H1 (cell line): ENCODE results near the gene UTS2B. TPM values are rescaled to one million over a fixed set of nuclear protein-coding genes. Genes with fewer than 3 reads are reported as not detected.

Experiments
- CTCF ChIA-PET: fragments of 300-600 bp; sonication (Branson Sonifier 250); formaldehyde crosslinking; loops from one replicate; lab custom pipeline; 2021; ENCODE audit not compliant: partially characterized antibody; lab: Charles Lee
- POLR2A ChIA-PET: fragments of 300-600 bp; sonication (Branson Sonifier 250); formaldehyde crosslinking; loops from one replicate; lab custom pipeline; 2021; ENCODE audit warnings: inconsistent platforms; ENCODE audit not compliant: partially characterized antibody; lab: Charles Lee
- DNase-seq, 2 experiments: peaks; one replicate each; pipeline versions ENCODE4 v3.0.0 to v3.0.0-alpha.2; 2010 to 2022; ENCODE audit warnings: low spot score in 2 of 2, low read depth in 1 of 2, mixed read lengths in 1 of 2
- FAIRE-seq: peaks from 2 replicates; lab custom pipeline; 2011; peaks lifted over from hg19 to GRCh38; lab: Jason Lieb, UNC
- H2AFZ ChIP-seq: 2 replicates; pipeline ENCODE4 v1.8.1; 2012; ENCODE audit warnings: low read length, inconsistent platforms
- H2AK5ac ChIP-seq: 2 replicates; pipeline ENCODE4 v1.6.1; 2013; ENCODE audit warnings: low read depth, low read length
- H2BK120ac ChIP-seq: replicated peaks from 2 replicates; pipeline ENCODE3; 2013; ENCODE audit warnings: low read depth, low read length, inconsistent platforms
- H2BK12ac ChIP-seq: 2 replicates; pipeline ENCODE4 v1.6.1; 2013; ENCODE audit warnings: low read depth, low read length
- H2BK15ac ChIP-seq: 2 replicates; pipeline ENCODE4 v1.6.1; 2013; ENCODE audit warnings: low read length
- H2BK20ac ChIP-seq: 2 replicates; pipeline ENCODE4 v1.6.1; 2013; ENCODE audit warnings: low read length
- H2BK5ac ChIP-seq: 2 replicates; pipeline ENCODE4 v1.6.1; 2013; ENCODE audit warnings: low read depth, low read length
- H3K14ac ChIP-seq: 2 replicates; pipeline ENCODE4 v1.6.1; 2013; ENCODE audit warnings: inconsistent platforms; ENCODE audit not compliant: insufficient read length
- H3K18ac ChIP-seq: 2 replicates; pipeline ENCODE4 v1.6.1; 2013; ENCODE audit warnings: low read length; ENCODE audit errors: extremely low read depth
- H3K23ac ChIP-seq: 2 replicates; pipeline ENCODE4 v1.6.1; 2013; ENCODE audit warnings: inconsistent platforms; ENCODE audit not compliant: insufficient read length
- H3K23me2 ChIP-seq: 2 replicates; pipeline ENCODE4 v1.6.1; 2013; ENCODE audit warnings: low read depth, low read length
- H3K27ac ChIP-seq: 2 replicates; pipeline ENCODE4 v1.6.1; 2011; ENCODE audit warnings: low read depth, low read length, inconsistent platforms
- H3K27me3 ChIP-seq, 4 experiments: replicated peaks in 1 of 4; 1 replicate in 1 of 4; 2 replicates in 3 of 4; pipeline versions ENCODE4 v1.6.1 to v1.8.1; 2011 to 2013; ENCODE audit warnings: low read length in 3 of 4, mild to moderate bottlenecking in 3 of 4, inconsistent platforms in 2 of 4, mixed read lengths in 2 of 4, moderate library complexity in 1 of 4; ENCODE audit not compliant: control insufficient read depth in 3 of 4, insufficient read depth in 3 of 4; ENCODE audit errors: extremely low read depth in 1 of 4
- H3K36me3 ChIP-seq, 4 experiments: 2 replicates each; pipeline versions ENCODE4 v1.6.1 to v1.8.1; 2011 to 2013; ENCODE audit warnings: mild to moderate bottlenecking in 4 of 4, low read length in 3 of 4, moderate library complexity in 2 of 4, control low read depth in 1 of 4, inconsistent platforms in 1 of 4; ENCODE audit not compliant: insufficient read depth in 4 of 4, control insufficient read depth in 2 of 4
- H3K4ac ChIP-seq: replicated peaks from 2 replicates; pipeline ENCODE3; 2013; ENCODE audit warnings: low read length, low read depth, mixed read lengths, inconsistent platforms; ENCODE audit not compliant: insufficient read length
- H3K4me1 ChIP-seq, 4 experiments: replicated peaks in 1 of 4; 1 replicate in 1 of 4; 2 replicates in 3 of 4; pipeline versions ENCODE4 v1.6.1 to v1.8.1; 2011 to 2013; ENCODE audit warnings: low read length in 3 of 4, inconsistent platforms in 2 of 4, mixed read lengths in 1 of 4; ENCODE audit not compliant: insufficient read depth in 4 of 4, control insufficient read depth in 3 of 4
- H3K4me2 ChIP-seq, 2 experiments: 2 replicates each; pipeline versions ENCODE4 v1.6.1 to v1.8.1; 2011 to 2013; ENCODE audit warnings: low read depth in 2 of 2, low read length in 2 of 2, control low read depth in 1 of 2, inconsistent platforms in 1 of 2, mild to moderate bottlenecking in 1 of 2; ENCODE audit not compliant: insufficient read depth in 1 of 2
- H3K4me3 ChIP-seq, 4 experiments: fragments of 200-600, 300-600 bp in 1 of 4; sonication (generic), shearing (Covaris generic), sonication (Bioruptor Twin) in 1 of 4; 2 replicates each; pipeline versions ENCODE4 v1.5.1 to v1.8.1; 2011 to 2016; ENCODE audit warnings: low read length in 4 of 4, low read depth in 3 of 4, control low read depth in 2 of 4, inconsistent platforms in 2 of 4, mild to moderate bottlenecking in 2 of 4, mixed read lengths in 1 of 4, moderate library complexity in 1 of 4; ENCODE audit not compliant: insufficient read depth in 2 of 4; ENCODE audit errors: extremely low read depth in 1 of 4
- H3K56ac ChIP-seq: replicated peaks from 2 replicates; pipeline ENCODE3; 2013; ENCODE audit warnings: low read depth, mild to moderate bottlenecking, mixed read lengths, low read length, inconsistent platforms; ENCODE audit not compliant: insufficient read length
- H3K79me1 ChIP-seq: 2 replicates; pipeline ENCODE4 v1.6.1; 2013; ENCODE audit warnings: low read depth, low read length, control low read depth
- H3K79me2 ChIP-seq, 2 experiments: 2 replicates each; pipeline versions ENCODE4 v1.6.1 to v1.8.1; 2012 to 2013; ENCODE audit warnings: low read length in 2 of 2, mild to moderate bottlenecking in 2 of 2, inconsistent platforms in 1 of 2; ENCODE audit not compliant: insufficient read depth in 2 of 2, control insufficient read depth in 1 of 2
- H3K9ac ChIP-seq, 4 experiments: replicated peaks in 1 of 4; 1 replicate in 1 of 4; 2 replicates in 3 of 4; pipeline versions ENCODE4 v1.6.1 to v1.8.1; 2011 to 2013; ENCODE audit warnings: low read depth in 3 of 4, low read length in 3 of 4, control low read depth in 2 of 4, mild to moderate bottlenecking in 2 of 4, moderate library complexity in 2 of 4, inconsistent platforms in 1 of 4; ENCODE audit errors: extremely low read depth in 1 of 4
- H3K9me3 ChIP-seq, 2 experiments: 2 replicates each; pipeline versions ENCODE4 v1.6.1 to v1.8.1; 2012 to 2013; ENCODE audit warnings: mild to moderate bottlenecking in 2 of 2, moderate library complexity in 2 of 2, control low read depth in 1 of 2, inconsistent platforms in 1 of 2, low read depth in 1 of 2, low read length in 1 of 2, mixed read lengths in 1 of 2; ENCODE audit not compliant: insufficient read depth in 2 of 2
- H4K20me1 ChIP-seq, 2 experiments: replicated peaks in 1 of 2; 2 replicates each; pipeline versions ENCODE3 to v1.8.1; 2011 to 2013; ENCODE audit warnings: inconsistent platforms in 2 of 2, low read length in 2 of 2, mild to moderate bottlenecking in 1 of 2; ENCODE audit not compliant: insufficient read depth in 2 of 2, control insufficient read depth in 1 of 2
- H4K5ac ChIP-seq: 2 replicates; pipeline ENCODE4 v1.6.1; 2013; ENCODE audit warnings: low read length, low read depth, mixed read lengths, inconsistent platforms; ENCODE audit not compliant: insufficient read length
- H4K8ac ChIP-seq: 2 replicates; pipeline ENCODE4 v1.8.0; 2013; ENCODE audit warnings: mild to moderate bottlenecking, moderate library complexity, low read length, inconsistent platforms; ENCODE audit not compliant: insufficient read depth; ENCODE audit errors: extremely low read depth
- H4K91ac ChIP-seq: replicated peaks from 2 replicates; pipeline ENCODE3; 2013; ENCODE audit warnings: low read length, mixed read lengths, inconsistent platforms; ENCODE audit not compliant: insufficient read length
- BACH1 ChIP-seq: IDR thresholded peaks from 2 replicates; pipeline ENCODE4 v1.6.1; 2012; ENCODE audit warnings: low read length, improper control_type of control experiment
- CEBPB ChIP-seq: IDR thresholded peaks from 2 replicates; pipeline ENCODE4 v1.6.1; 2012; ENCODE audit warnings: low read depth, low read length
- EP300 ChIP-seq, 2 experiments: IDR thresholded peaks; 1 replicate in 1 of 2; 2 replicates in 1 of 2; pipeline ENCODE4 v1.6.1; 2011 to 2012; ENCODE audit warnings: low read depth in 2 of 2, low read length in 2 of 2, mild to moderate bottlenecking in 2 of 2, borderline replicate concordance in 1 of 2, inconsistent platforms in 1 of 2, moderate library complexity in 1 of 2
- GTF2F1 ChIP-seq: IDR thresholded peaks from 2 replicates; pipeline ENCODE4 v1.6.1; 2012; ENCODE audit warnings: low read depth, low read length, improper control_type of control experiment, borderline replicate concordance
- NANOG ChIP-seq: IDR thresholded peaks from 2 replicates; pipeline ENCODE4 v1.6.1; 2011; ENCODE audit warnings: low read length, low read depth, mild to moderate bottlenecking, inconsistent platforms; ENCODE audit not compliant: insufficient read depth, poor library complexity, severe bottlenecking
- PHF8 ChIP-seq: fragments of 200-600 bp; sonication (generic); conservative IDR thresholded peaks from 2 replicates; pipeline ENCODE4 v1.7.1; 2012; ENCODE audit warnings: low read depth, mild to moderate bottlenecking, inconsistent platforms, low read length, moderate library complexity
- POLR2AphosphoS5 ChIP-seq: IDR thresholded peaks from 2 replicates; pipeline ENCODE4 v1.6.1; 2011; ENCODE audit warnings: low read depth, low read length
- POU5F1 ChIP-seq: IDR thresholded peaks from 2 replicates; pipeline ENCODE4 v1.6.1; 2011; ENCODE audit warnings: low read depth, mild to moderate bottlenecking, low read length, moderate library complexity
- RBBP5 ChIP-seq: IDR thresholded peaks from 2 replicates; pipeline ENCODE4 v1.7.1; 2012; ENCODE audit warnings: low read depth, mild to moderate bottlenecking, inconsistent platforms, low read length, moderate library complexity, borderline replicate concordance
- RFX5 ChIP-seq: IDR thresholded peaks from 2 replicates; pipeline ENCODE4 v1.6.1; 2011; ENCODE audit warnings: low read depth, low read length, improper control_type of control experiment, borderline replicate concordance
- SIN3A ChIP-seq, 2 experiments: IDR thresholded peaks in 1 of 2; conservative IDR thresholded peaks in 1 of 2; 2 replicates each; pipeline ENCODE4 v1.6.1; 2011 to 2012; ENCODE audit warnings: low read length in 2 of 2, improper control_type of control experiment in 1 of 2, low read depth in 1 of 2, mild to moderate bottlenecking in 1 of 2
- SIRT6 ChIP-seq: IDR thresholded peaks from one replicate; pipeline ENCODE4 v1.7.1; 2012; ENCODE audit warnings: low read length, inconsistent platforms
- SP1 ChIP-seq: IDR thresholded peaks from 2 replicates; pipeline ENCODE4 v1.6.1; 2011; ENCODE audit warnings: low read depth, low read length
- TAF1 ChIP-seq: IDR thresholded peaks from 2 replicates; pipeline ENCODE4 v1.6.1; 2011; ENCODE audit warnings: mild to moderate bottlenecking, low read depth, low read length
- WGBS, 2 experiments: shearing (Covaris generic) in 1 of 2; methylation state at CpG; one replicate each; pipeline versions ENCODE4 v1.1.6 to v1.1.7; 2013 to 2015; ENCODE audit warnings: low lambda C conversion rate in 2 of 2, mixed read lengths in 2 of 2, inconsistent platforms in 1 of 2, low coverage in 1 of 2, missing lambda C conversion rate in 1 of 2; ENCODE audit not compliant: insufficient replicate concordance in 2 of 2, insufficient coverage in 1 of 2, insufficient read length in 1 of 2; ENCODE audit errors: extremely low coverage in 1 of 2, missing lambda C conversion rate in 1 of 2; 5-methylcytosine and 5-hydroxymethylcytosine counted together
- polyA plus RNA-seq, 7 experiments: library from polyadenylated mRNA; depleted of rRNA in 3 of 7; stranded (reverse) in 5 of 7; unstranded in 2 of 7; fragments of >200 nt in 5 of 7; fragments of 200-250 nt in 2 of 7; gene quantifications; 1 replicate in 5 of 7; 2 replicates in 1 of 7; 4 replicates in 1 of 7; pipeline versions ENCODE4 v1.2.1 to v1.2.3, GENCODE V29; 2011 to 2013; ENCODE audit warnings: missing spikeins in 2 of 7, mixed read lengths in 2 of 7
- total RNA-seq: library from RNA; stranded (reverse); fragmentation: NEBNext Ultra II Directional; extraction: Animal tissue kit (Norgen Biotek cat#: 25700); gene quantifications from 2 replicates; pipeline ENCODE4 v1.2.1, GENCODE V29; 2021

The UTS2B gene
- total and polyA plus RNA-seq, 2 of the 8 experiments (the other 6 are each of a cell fraction or from before 2014, with no cell fraction given), result not detected

GRCh38 chr3:191362524-191363090 is 32.3 kb upstream of the UTS2B start:
- H2BK12ac ChIP-seq, result no peak overlapping the region
- ChIA-PET POLR2A (no interaction called here), CTCF (interaction anchor here (1.5 kb wide), 1 partner anchor 23 kb away, joined by 5 read pairs; no protein-coding TSS in a partner anchor)
- H3K4ac ChIP-seq, result no peak overlapping the region
- H3K4me2 ChIP-seq, result no peak overlapping the region
- no peak overlapping the region for H3K9ac ChIP-seq
- DNase-seq, result no peak
- H3K4me3 ChIP-seq, result no peak overlapping the region
- peaks cover 0 to 3% (median 1%) of the 10 kb centered on the region in 4 experiments; a peak in 3 of 7 replicates for H3K4me1 ChIP-seq
- H3K14ac ChIP-seq, result no peak overlapping the region
- no peak overlapping the region for H2AK5ac ChIP-seq
- H4K20me1 ChIP-seq, result no peaks in the 10 kb centered on the region
- H2BK15ac ChIP-seq, result no peak overlapping the region
- no peaks in the 10 kb centered on the region for H3K9me3 ChIP-seq
- 98% methylated on average over 2 of the region's 2 CpGs; no CpG with 5 or more reads in 1 of the 2 experiments for WGBS, 2 experiments
- no peaks in the 10 kb centered on the region for H3K27me3 ChIP-seq
- H3K23ac ChIP-seq, result no peak overlapping the region
- no peak overlapping the region for H4K5ac ChIP-seq
- H3K79me1 ChIP-seq, result no peaks in the 10 kb centered on the region
- H2BK20ac ChIP-seq, result no peak overlapping the region
- no peak overlapping the region for H2BK120ac ChIP-seq
- H3K27ac ChIP-seq, result 0 out of 2 replicates have a peak overlapping the region, but pooled peaks have one; percentile 7
- no peaks in the 10 kb centered on the region for H3K23me2 ChIP-seq
- no peak overlapping the region; the same call in 1 of the 2 replicates for H2BK5ac ChIP-seq
- no peak overlapping the region for H2AFZ ChIP-seq
- H3K36me3 ChIP-seq, result peaks cover 0 to 4% (median 0%) of the 10 kb centered on the region in 4 experiments; a peak in 1 of 8 replicates
- H4K91ac ChIP-seq, result no peak overlapping the region
- FAIRE-seq, result no peak
- no peaks in the 10 kb centered on the region for H3K79me2 ChIP-seq
- H3K56ac ChIP-seq, result no peak overlapping the region
- H3K18ac ChIP-seq, result no peak overlapping the region
- no peak overlapping the region for H4K8ac ChIP-seq
- TF ChIP-seq RBBP5 (no peak), EP300 (IDR thresholded peaks at IDR 0.05; ENCODE audit: borderline replicate concordance in 1 of 2, low read depth in 2 of 2, low read length in 2 of 2) (no peak), GTF2F1 (no peak), SIN3A (conservative IDR thresholded peaks at IDR 0.05 in 1 of 2, IDR thresholded peaks at IDR 0.05 in 1 of 2; ENCODE audit: low read depth in 1 of 2, low read length in 2 of 2) (no peak), SP1 (no peak), PHF8 (no peak), POLR2AphosphoS5 (no peak), POU5F1 (no peak), SIRT6 (no peak), BACH1 (no peak), CEBPB (no peak), RFX5 (no peak), NANOG (no peak), TAF1 (no peak)
